GM19240 (cell line): ENCODE results near the gene NUB1.

Source experiments
- DNase-seq: peaks from one replicate; pipeline ENCODE4 v3.0.0; 2011; ENCODE audit warnings: low spot score; ENCODE audit not compliant: insufficient read length

NUB1 gene

GRCh38 chr7:151389096-151389767, 47.6 kb downstream of the NUB1 start:
- DNase-seq: no peak

GRCh38 chr7:151389768-151390597, 48.4 kb downstream of the NUB1 start:
- DNase-seq: no peak

GRCh38 chr7:151390598-151391357, 49.2 kb downstream of the NUB1 start:
- DNase-seq: no peak

- DNase-seq: no peak
Observed at GRCh38 chr7:151391358-151391730, 49.7 kb downstream of the NUB1 start.

GRCh38 chr7:151392002-151392401, 50.4 kb downstream of the NUB1 start:
- DNase-seq: no peak

- no peak for DNase-seq
Observed at GRCh38 chr7:151392426-151392825, 50.8 kb downstream of the NUB1 start.

GRCh38 chr7:151393031-151393977, 51.7 kb downstream of the NUB1 start:
- DNase-seq: no peak

- DNase-seq: no peak
Observed at GRCh38 chr7:151394076-151395035, 52.7 kb downstream of the NUB1 start.

GRCh38 chr7:151395036-151395367, 53.4 kb downstream of the NUB1 start:
- DNase-seq: no peak

GRCh38 chr7:151396328-151396970, 54.8 kb downstream of the NUB1 start:
- DNase-seq: no peak

- DNase-seq: no peak
Observed at GRCh38 chr7:151397026-151397425, 55.4 kb downstream of the NUB1 start.

GRCh38 chr7:151398446-151399304, 57.1 kb downstream of the NUB1 start:
- DNase-seq: no peak

- no peak for DNase-seq
Observed at GRCh38 chr7:151399305-151399601, 57.6 kb downstream of the NUB1 start.

- no peak for DNase-seq
Observed at GRCh38 chr7:151399906-151400305, 58.3 kb downstream of the NUB1 start.

GRCh38 chr7:151400626-151401315, 59.2 kb downstream of the NUB1 start:
- DNase-seq: no peak

- no peak for DNase-seq
Observed at GRCh38 chr7:151402029-151402835, 60.6 kb downstream of the NUB1 start.

GRCh38 chr7:151403764-151404163, 62.2 kb downstream of the NUB1 start:
- no peak for DNase-seq
